Measurements from ENCODE around the gene ATP5ME. TPM values are rescaled to one million over a fixed set of nuclear protein-coding genes. Genes with fewer than 3 reads are reported as not detected.

The ATP5ME gene
- total RNA-seq, 4 donors from 2014 or later: 74.5 to 126 (median 103) TPM

DNA sequence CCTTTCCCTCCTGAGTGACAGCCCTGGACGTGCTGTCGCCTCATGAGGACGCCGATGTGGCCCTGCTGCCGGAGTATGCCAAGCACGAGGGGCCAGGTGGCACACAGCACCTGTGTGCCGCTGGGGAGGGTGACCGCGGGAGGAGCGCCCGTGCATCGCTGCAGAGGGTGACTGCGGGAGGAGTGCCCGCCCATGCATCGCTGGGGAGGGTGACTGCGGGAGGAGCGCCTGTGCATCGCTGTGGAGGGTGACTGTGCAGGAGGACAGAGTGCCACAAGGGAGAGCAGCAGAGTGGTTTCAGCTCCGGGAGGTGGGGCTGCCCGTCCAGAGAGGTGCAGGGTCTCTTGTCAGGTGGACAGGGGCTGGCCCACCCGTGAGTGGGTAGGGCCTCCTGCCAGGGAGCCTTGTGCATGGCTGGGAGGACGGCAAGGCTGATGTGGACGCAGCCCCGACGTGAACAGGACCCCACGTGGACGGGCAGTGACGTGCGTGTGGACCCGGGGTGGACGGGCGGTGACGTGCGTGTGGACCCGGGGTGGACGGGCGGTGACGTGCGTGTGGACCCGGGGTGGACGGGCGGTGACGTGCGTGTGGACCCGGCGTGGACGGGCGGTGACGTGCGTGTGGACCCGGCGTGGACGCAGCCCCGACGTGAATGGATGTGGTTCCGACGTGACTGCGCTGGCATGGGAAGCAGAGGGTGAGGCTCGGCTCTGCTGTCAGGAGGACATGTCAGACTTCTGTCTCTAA, 46.2 kb upstream of the ATP5ME start:
- H3K27ac ChIP-seq: peak overlapping the region; percentile 58 to 79 (median 75)
- WGBS, 2 donors: 78 to 83% methylated on average over 6 to 45 of the region's 59 CpGs

DNA sequence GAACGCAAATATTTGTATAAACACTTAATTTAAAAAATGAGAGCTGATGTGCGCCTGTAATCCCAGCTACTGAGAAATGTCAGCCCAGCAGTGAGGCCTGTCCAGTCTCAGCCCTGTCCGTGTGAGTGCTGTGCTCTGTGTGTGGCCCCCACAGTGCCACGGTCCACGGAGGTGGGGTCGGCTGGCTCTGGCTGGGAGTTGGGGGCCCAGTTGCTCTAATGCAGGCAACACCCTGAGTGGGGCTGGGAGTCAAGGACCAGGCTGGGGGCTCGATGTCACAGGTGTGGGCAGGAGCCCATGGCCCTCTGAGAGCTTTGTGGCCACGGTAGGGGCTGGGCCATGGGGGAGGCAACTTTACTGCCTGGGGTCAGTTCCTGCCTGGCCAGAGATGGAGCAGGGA, 44.4 kb upstream of the ATP5ME start:
- DNase-seq: no peak
- no peak overlapping the region for H3K27ac ChIP-seq
- intact Hi-C loops (cut with DNase I): no loop called here
- no peaks in the 10 kb centered on the region for H3K9me3 ChIP-seq
- no peak overlapping the region for H3K4me3 ChIP-seq
- H3K27me3 ChIP-seq: no peaks in the 10 kb centered on the region
- TF ChIP-seq, protein P1, sequence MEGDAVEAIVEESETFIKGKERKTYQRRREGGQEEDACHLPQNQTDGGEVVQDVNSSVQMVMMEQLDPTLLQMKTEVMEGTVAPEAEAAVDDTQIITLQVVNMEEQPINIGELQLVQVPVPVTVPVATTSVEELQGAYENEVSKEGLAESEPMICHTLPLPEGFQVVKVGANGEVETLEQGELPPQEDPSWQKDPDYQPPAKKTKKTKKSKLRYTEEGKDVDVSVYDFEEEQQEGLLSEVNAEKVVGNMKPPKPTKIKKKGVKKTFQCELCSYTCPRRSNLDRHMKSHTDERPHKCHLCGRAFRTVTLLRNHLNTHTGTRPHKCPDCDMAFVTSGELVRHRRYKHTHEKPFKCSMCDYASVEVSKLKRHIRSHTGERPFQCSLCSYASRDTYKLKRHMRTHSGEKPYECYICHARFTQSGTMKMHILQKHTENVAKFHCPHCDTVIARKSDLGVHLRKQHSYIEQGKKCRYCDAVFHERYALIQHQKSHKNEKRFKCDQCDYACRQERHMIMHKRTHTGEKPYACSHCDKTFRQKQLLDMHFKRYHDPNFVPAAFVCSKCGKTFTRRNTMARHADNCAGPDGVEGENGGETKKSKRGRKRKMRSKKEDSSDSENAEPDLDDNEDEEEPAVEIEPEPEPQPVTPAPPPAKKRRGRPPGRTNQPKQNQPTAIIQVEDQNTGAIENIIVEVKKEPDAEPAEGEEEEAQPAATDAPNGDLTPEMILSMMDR (IDR thresholded peaks at IDR 0.05): no peak
- TF ChIP-seq POLR2A (IDR thresholded peaks at IDR 0.05): no peak
- peaks cover 0 to 32% (median 0%) of the 10 kb centered on the region in 3 donors for H3K36me3 ChIP-seq
- WGBS, 2 donors: 64 to 90% methylated on average over 2 to 6 of the region's 8 CpGs
- peaks cover 14 to 30% (median 15%) of the 10 kb centered on the region in 3 donors for H3K4me1 ChIP-seq

More for the DNA sequence above, 46.2 kb upstream of the ATP5ME start:
- Histone ChIP-seq H3K9me3 (no peaks in the 10 kb centered on the region), H3K27me3 (no peaks in the 10 kb centered on the region), H3K4me1 (peaks cover 14 to 30% (median 15%) of the 10 kb centered on the region in 3 donors), H3K4me3 (no peak overlapping the region), H3K36me3 (peaks cover 0 to 37% (median 0%) of the 10 kb centered on the region in 3 donors)
- intact Hi-C loops (cut with DNase I): no loop called here
- TF ChIP-seq, protein P1 (IDR thresholded peaks at IDR 0.05): no peak
- TF ChIP-seq POLR2A (IDR thresholded peaks at IDR 0.05): no peak
- DNase-seq: no peak

DNA sequence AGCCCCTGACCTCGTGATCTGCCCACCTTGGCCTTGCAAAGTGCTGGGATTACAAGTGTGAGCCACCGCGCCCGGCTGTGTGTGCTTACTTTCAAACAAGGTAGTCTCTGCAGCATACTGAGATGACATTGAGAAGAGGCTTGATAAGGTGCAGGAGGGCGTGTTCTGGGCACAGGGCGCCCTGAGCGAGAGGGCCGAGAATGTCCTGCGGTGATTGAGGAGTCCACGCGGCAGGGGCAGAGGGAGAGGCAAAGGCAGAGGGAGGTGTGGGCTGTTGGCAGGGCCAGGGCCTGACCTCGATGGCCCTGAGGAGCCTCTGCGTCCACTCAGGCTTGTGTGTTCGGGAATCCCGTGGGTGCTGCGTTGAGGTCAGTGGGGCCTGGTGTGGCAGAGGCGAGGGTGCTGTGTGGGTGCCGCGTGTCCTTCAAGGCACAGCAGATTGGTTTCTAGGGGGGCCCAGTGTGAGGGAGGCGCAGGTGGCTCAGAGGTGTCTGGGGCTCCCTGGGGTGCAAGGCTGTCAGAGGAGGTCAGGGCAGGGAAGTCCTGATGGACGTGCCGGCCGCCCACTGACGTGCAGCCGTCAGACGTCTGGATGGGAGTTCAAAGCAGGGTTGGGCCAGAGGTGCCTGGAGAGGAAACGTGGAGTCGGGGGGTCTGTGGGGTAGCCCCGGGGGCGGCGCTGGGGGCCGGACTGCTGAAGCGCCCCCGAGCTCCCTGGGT, 43.7 kb upstream of the ATP5ME start:
- DNase-seq: no peak
- intact Hi-C loops (cut with DNase I): no loop called here
- Histone ChIP-seq H3K27me3 (no peaks in the 10 kb centered on the region), H3K36me3 (peaks cover 0 to 25% (median 0%) of the 10 kb centered on the region in 3 donors), H3K9me3 (no peaks in the 10 kb centered on the region), H3K4me3 (no peak overlapping the region), H3K27ac (no peak overlapping the region), H3K4me1 (peaks cover 14 to 30% (median 15%) of the 10 kb centered on the region in 3 donors)
- TF ChIP-seq, protein P1 (IDR thresholded peaks at IDR 0.05): no peak
- no peak for TF ChIP-seq POLR2A (IDR thresholded peaks at IDR 0.05)
- 79 to 83% methylated on average over 7 to 14 of the region's 34 CpGs for WGBS, 2 donors

DNA sequence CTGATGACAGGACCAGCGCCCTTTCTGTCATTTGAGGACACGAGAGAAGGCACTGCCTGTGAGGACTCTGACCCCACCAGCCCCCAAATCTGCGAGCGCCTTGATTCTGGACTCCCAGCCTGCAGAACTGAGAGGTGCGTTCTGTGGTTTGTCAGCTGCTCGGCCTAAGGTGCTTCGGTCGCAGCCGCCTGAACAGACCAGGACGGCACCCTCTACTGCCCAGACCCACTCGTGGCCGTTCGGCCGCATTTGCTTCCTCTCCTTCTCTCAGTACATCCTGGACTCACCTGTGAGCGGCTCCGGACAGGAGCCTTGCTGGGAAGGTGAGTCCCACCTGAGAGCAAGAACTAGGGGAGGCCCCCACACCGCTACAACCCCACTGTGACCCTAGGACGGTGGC, 40.0 kb upstream of the ATP5ME start:
- Histone ChIP-seq H3K9me3 (no peaks in the 10 kb centered on the region), H3K4me3 (no peak overlapping the region), H3K36me3 (peaks cover 0 to 24% (median 0%) of the 10 kb centered on the region in 3 donors), H3K27ac (no peak overlapping the region), H3K4me1 (peaks cover 0 to 20% (median 5%) of the 10 kb centered on the region in 3 donors), H3K27me3 (no peaks in the 10 kb centered on the region)
- no peak for TF ChIP-seq POLR2A (IDR thresholded peaks at IDR 0.05)
- TF ChIP-seq, protein P1 (IDR thresholded peaks at IDR 0.05): no peak
- intact Hi-C loops (cut with DNase I): no loop called here
- DNase-seq: no peak
- WGBS, 2 donors: 86 to 87% methylated on average over 13 to 15 of the region's 18 CpGs

All from esophagus squamous epithelium (tissue), 5 donors.